ENCODE measurements around the gene CARM1. TPM values are rescaled to one million over a fixed set of nuclear protein-coding genes. Genes with fewer than 3 reads are reported as not detected.
"Not testable (repeated sequence)": the region's sequence is repeated elsewhere in the genome, so short reads cannot be mapped to it uniquely, and the experiment has no call there.

The CARM1 gene
- total RNA-seq, 3 donors from 2014 or later: 49.1 to 54.3 (median 49.7) TPM

DNA sequence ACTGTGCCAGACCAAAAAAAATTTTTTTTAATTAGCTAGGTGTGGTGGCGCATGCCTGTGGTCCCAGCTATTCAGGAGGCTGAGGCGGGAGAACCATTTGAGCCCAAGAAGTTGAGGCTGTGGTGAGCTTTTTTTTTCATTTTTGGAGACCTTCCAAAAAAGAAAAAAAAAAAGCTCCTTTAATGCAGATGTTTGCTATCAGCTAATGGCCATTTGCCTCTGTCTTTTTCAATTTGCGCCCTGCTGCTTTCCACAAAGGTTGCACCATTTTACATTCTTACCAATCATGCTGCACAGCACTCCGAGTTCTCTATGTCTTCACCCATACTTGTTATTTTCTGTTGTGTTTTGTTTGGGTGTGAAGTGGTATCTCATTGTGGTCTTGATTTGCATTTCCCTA is 73.9 kb downstream of the CARM1 start:
- no peaks in the 10 kb centered on the region for H3K9me3 ChIP-seq
- ATAC-seq (no peak), DNase-seq (no peak)
- H3K4me3 ChIP-seq: no peak overlapping the region
- H3K4me1 ChIP-seq (ENCODE audit: low read depth): peaks cover 9% of the 10 kb centered on the region
- intact Hi-C loops (cut with DNase I, micrococcal nuclease): no loop called here
- H3K36me3 ChIP-seq (ENCODE audit: low read depth): no peaks in the 10 kb centered on the region
- TF ChIP-seq, protein P1, sequence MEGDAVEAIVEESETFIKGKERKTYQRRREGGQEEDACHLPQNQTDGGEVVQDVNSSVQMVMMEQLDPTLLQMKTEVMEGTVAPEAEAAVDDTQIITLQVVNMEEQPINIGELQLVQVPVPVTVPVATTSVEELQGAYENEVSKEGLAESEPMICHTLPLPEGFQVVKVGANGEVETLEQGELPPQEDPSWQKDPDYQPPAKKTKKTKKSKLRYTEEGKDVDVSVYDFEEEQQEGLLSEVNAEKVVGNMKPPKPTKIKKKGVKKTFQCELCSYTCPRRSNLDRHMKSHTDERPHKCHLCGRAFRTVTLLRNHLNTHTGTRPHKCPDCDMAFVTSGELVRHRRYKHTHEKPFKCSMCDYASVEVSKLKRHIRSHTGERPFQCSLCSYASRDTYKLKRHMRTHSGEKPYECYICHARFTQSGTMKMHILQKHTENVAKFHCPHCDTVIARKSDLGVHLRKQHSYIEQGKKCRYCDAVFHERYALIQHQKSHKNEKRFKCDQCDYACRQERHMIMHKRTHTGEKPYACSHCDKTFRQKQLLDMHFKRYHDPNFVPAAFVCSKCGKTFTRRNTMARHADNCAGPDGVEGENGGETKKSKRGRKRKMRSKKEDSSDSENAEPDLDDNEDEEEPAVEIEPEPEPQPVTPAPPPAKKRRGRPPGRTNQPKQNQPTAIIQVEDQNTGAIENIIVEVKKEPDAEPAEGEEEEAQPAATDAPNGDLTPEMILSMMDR (IDR thresholded peaks at IDR 0.05): no peak

DNA sequence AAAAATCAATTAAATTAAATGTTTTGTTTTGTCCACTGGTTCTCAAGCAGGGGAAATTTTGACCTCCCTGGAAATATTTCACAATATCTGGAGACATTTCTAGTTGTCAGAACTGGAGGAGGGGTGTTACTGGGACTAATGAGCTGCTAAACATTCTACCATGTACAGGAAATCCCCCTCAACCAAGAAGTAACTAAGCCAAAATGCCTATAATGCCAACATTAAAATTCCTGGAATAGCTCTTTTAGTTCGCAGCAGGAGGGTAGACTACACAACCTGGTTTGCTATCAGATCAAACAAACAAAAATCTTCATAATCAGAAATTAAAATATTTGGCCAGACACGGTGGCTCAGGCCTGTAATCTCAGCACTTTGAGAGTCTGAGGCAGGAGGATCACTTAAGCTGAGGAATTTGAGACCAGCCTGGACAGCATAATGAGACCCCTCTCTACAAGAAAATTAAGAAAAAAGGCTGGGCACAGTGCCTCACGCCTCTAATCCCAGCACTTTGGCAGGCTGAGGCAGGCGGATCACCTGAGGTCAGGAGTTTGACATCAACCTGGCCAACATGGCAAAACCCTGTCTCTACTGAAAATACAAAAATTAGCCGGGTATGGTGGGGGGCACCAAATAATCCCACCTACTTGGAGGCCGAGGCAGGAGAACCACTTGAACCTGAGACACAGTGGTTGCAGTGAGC is 75.8 kb downstream of the CARM1 start:
- TF ChIP-seq, protein P1 (IDR thresholded peaks at IDR 0.05): no peak
- peaks cover 6% of the 10 kb centered on the region for H3K4me1 ChIP-seq (ENCODE audit: low read depth)
- no peaks in the 10 kb centered on the region for H3K9me3 ChIP-seq
- ATAC-seq (no peak), DNase-seq (no peak)
- H3K4me3 ChIP-seq: no peak overlapping the region
- intact Hi-C loops (cut with DNase I, micrococcal nuclease): no loop called here
- no peaks in the 10 kb centered on the region for H3K36me3 ChIP-seq (ENCODE audit: low read depth)

DNA sequence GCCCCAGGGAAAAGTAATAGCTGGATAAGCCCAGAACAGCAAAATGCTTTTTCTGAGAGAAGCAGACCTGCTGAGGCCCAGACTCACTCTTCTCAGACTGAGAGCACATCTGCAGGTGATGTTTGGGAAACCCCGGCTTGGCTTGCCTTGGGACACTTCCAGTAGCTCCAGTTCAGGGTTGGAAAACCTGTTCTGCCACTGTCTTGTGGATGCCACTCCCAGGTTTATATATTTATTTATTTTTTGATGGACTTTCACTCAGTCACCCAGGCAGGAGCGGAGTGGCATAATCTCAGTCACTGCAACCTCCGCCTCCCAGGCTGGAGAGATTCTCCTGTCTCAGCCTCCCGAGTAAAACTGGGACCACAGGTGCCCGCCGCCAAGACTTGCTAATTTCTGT is 81.5 kb downstream of the CARM1 start:
- DNase-seq (peak; percentile 55 to 90 (median 63)), ATAC-seq (peak; percentile 95)

DNA sequence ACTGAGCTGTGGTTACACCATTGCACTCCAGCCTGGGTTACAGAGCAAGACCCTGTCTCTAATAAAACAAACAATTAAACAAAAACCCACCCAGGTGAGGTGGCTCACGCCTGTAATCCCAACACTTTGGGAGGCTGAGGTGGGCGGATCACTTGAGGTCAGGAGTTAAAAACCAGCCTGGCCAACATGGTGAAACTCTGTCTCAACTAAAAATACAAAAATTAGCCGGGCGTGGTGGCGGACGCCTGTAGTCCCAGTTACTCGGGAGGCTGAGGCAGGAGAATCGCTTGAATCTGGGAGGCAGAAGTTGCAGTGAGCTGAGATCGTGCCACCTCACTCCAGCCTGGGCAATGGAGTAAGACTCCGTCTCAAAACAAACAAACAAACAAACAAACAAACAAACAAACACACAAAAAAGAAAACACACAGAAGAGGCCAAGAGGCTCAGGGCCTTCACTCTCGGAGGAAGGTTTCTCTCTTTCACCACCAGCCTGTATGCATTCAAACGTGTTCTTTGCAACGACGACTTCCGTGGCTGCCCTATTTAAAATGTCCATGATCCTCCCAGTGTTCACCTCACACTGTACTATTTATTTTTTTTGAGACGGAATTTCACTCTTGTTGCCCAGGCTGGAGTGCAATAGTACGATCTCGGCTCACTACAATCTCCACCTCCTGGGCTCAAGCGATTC is 88.1 kb downstream of the CARM1 start:
- DNase-seq; H3K36me3 ChIP-seq (ENCODE audit: low read depth); intact Hi-C loops (cut with DNase I, micrococcal nuclease); H3K4me3 ChIP-seq; ATAC-seq; H3K4me1 ChIP-seq (ENCODE audit: low read depth); H3K9me3 ChIP-seq: not testable (repeated sequence)

More for the DNA sequence above, 81.5 kb downstream of the CARM1 start:
- peaks cover 8% of the 10 kb centered on the region for H3K4me1 ChIP-seq (ENCODE audit: low read depth)
- H3K36me3 ChIP-seq (ENCODE audit: low read depth): no peaks in the 10 kb centered on the region
- TF ChIP-seq, protein P1 (IDR thresholded peaks at IDR 0.05): no peak
- H3K9me3 ChIP-seq: no peaks in the 10 kb centered on the region
- no peak overlapping the region for H3K4me3 ChIP-seq
- intact Hi-C loops (cut with DNase I, micrococcal nuclease): no loop called here

DNA sequence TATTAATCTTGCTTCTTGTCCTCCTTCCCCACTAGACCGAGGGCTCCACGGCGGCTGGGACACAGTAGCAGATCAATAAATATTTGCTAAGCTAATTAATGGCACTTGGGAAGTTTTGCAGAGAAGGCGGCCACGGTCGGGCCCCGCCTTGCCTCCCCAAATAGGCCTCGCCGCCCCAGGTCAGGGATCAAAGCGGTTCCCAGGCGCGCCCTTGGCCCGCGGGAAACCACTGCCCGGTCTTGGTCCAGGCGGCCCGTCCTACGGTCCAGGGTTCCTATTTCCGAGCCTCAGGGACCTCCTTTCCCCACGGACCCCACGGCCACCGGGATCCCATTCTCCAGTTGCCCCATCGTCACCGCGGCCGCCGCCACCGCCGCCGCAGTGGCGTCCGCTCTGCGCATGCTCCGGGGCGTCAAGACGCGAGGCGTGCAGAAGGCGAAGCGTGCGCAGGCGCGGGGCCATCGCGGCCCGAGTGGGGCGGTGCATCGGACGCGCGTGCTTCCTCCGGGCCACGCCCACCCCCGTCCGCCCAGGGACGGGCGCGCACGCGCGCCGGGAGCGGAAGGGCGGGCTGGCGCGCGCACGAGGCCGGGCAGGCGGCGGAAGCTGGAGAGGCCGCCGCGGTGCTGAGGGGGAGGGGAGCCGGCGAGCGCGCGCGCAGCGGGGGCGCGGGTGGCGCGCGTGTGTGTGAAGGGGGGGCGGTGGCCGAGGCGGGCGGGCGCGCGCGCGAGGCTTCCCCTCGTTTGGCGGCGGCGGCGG is 89.1 kb downstream of the CARM1 start, which contains the start of gene SMARCA4:
Gene SMARCA4, plus strand, starts transcription at position 717 of the 759 bp plus-strand sequence. CDS start 23,122 bp downstream, outside the sequence.
- Histone ChIP-seq H3K4me1 (ENCODE audit: low read depth) (peaks cover 9% of the 10 kb centered on the region), H3K9me3 (no peaks in the 10 kb centered on the region), H3K4me3 (peak within 1 kb of the TSS; percentile 74), H3K36me3 (ENCODE audit: low read depth) (no peaks in the 10 kb centered on the region)
- ATAC-seq: peak; percentile 98
- DNase-seq: peak; percentile 96 to 99 (median 98)
- TF ChIP-seq, protein P1 (IDR thresholded peaks at IDR 0.05): no peak
- intact Hi-C loops (cut with DNase I, micrococcal nuclease): no loop called here

All from mucosa of descending colon (tissue), 3 donors.